ENCODE results near the gene ACOT11.

ACOT11 gene

GRCh38 chr1:54643736-54644135, 95.7 kb downstream of the ACOT11 start:
- POLR2A ChIA-PET, result no interaction called here
- Histone ChIP-seq H3K4me1 (ENCODE audit: control extremely low read depth in 1 of 4, control insufficient read depth in 4 of 4, insufficient read depth in 4 of 4, low read length in 3 of 4) (no peaks in the 10 kb centered on the region), H3K27ac (ENCODE audit: insufficient read depth in 1 of 2, low read depth in 1 of 2, low read length in 2 of 2, poor library complexity in 1 of 2, severe bottlenecking in 2 of 2) (no peak overlapping the region), H3K4me3 (ENCODE audit: control insufficient read depth in 1 of 7, extremely low read depth in 1 of 7, insufficient read depth in 4 of 7, low read depth in 2 of 7, low read length in 6 of 7) (no peak overlapping the region), H3K36me3 (ENCODE audit: control insufficient read depth in 4 of 4, insufficient read depth in 4 of 4, low read length in 3 of 4) (peaks cover 0 to 3% (median 0%) of the 10 kb centered on the region in 4 experiments), H3K27me3 (replicated peaks in 2 of 5; ENCODE audit: control insufficient read depth in 4 of 5, insufficient read depth in 5 of 5, low read length in 4 of 5) (no peaks in the 10 kb centered on the region), H3K9me3 (ENCODE audit: control extremely low read depth in 1 of 5, control insufficient read depth in 4 of 5, insufficient read depth in 2 of 5, low read depth in 1 of 5, low read length in 4 of 5) (peaks cover 0 to 26% (median 12%) of the 10 kb centered on the region in 5 experiments)
- DNase-seq, result peak in 2 of 3 donors; percentile 13 to 40
- CTCF ChIA-PET, result interaction anchor here (1.1 to 1.2 kb wide), 2 partner anchors 7 to 12 kb away, joined by 3 read pairs; no protein-coding TSS in a partner anchor

GRCh38 chr1:54645806-54646676, 98.0 kb downstream of the ACOT11 start:
- CTCF ChIA-PET, result no interaction called here
- Histone ChIP-seq H3K9me3 (ENCODE audit: control extremely low read depth in 1 of 5, control insufficient read depth in 4 of 5, insufficient read depth in 2 of 5, low read depth in 1 of 5, low read length in 4 of 5) (peaks cover 0 to 26% (median 12%) of the 10 kb centered on the region in 5 experiments), H3K36me3 (ENCODE audit: control insufficient read depth in 4 of 4, insufficient read depth in 4 of 4, low read length in 3 of 4) (peaks cover 0 to 3% (median 0%) of the 10 kb centered on the region in 4 experiments), H3K4me3 (ENCODE audit: control insufficient read depth in 1 of 7, extremely low read depth in 1 of 7, insufficient read depth in 4 of 7, low read depth in 2 of 7, low read length in 6 of 7) (no peak overlapping the region), H3K27me3 (replicated peaks in 2 of 5; ENCODE audit: control insufficient read depth in 4 of 5, insufficient read depth in 5 of 5, low read length in 4 of 5) (no peaks in the 10 kb centered on the region), H3K4me1 (ENCODE audit: control extremely low read depth in 1 of 4, control insufficient read depth in 4 of 4, insufficient read depth in 4 of 4, low read length in 3 of 4) (no peaks in the 10 kb centered on the region), H3K27ac (ENCODE audit: insufficient read depth in 1 of 2, low read depth in 1 of 2, low read length in 2 of 2, poor library complexity in 1 of 2, severe bottlenecking in 2 of 2) (no peak overlapping the region)
- POLR2A ChIA-PET, result no interaction called here
- WGBS (ENCODE audit: insufficient coverage), result 95% methylated on average over 6 of the region's 7 CpGs
- DNase-seq, result no peak

- Histone ChIP-seq H3K4me1 (ENCODE audit: control extremely low read depth in 1 of 4, control insufficient read depth in 4 of 4, insufficient read depth in 4 of 4, low read length in 3 of 4) (peaks cover 4 to 18% (median 12%) of the 10 kb centered on the region in 4 experiments), H3K36me3 (ENCODE audit: control insufficient read depth in 4 of 4, insufficient read depth in 4 of 4, low read length in 3 of 4) (no peaks in the 10 kb centered on the region), H3K9me3 (ENCODE audit: control extremely low read depth in 1 of 5, control insufficient read depth in 4 of 5, insufficient read depth in 2 of 5, low read depth in 1 of 5, low read length in 4 of 5) (peaks cover 0 to 5% (median 4%) of the 10 kb centered on the region in 5 experiments), H3K27ac (ENCODE audit: insufficient read depth in 1 of 2, low read depth in 1 of 2, low read length in 2 of 2, poor library complexity in 1 of 2, severe bottlenecking in 2 of 2) (no peak overlapping the region), H3K27me3 (replicated peaks in 2 of 5; ENCODE audit: control insufficient read depth in 4 of 5, insufficient read depth in 5 of 5, low read length in 4 of 5) (no peaks in the 10 kb centered on the region), H3K4me3 (ENCODE audit: control insufficient read depth in 1 of 7, extremely low read depth in 1 of 7, insufficient read depth in 4 of 7, low read depth in 2 of 7, low read length in 6 of 7) (no peak overlapping the region)
- 94% methylated on average over 3 of the region's 5 CpGs for WGBS (ENCODE audit: insufficient coverage)
- CTCF ChIA-PET, result no interaction called here
- DNase-seq, result no peak
- POLR2A ChIA-PET, result no interaction called here
Measured at GRCh38 chr1:54649130-54649898, 101.3 kb downstream of the ACOT11 start.

GRCh38 chr1:54649921-54650320, 101.9 kb downstream of the ACOT11 start:
- no peaks in the 10 kb centered on the region for H3K27me3 ChIP-seq (replicated peaks in 2 of 5; ENCODE audit: control insufficient read depth in 4 of 5, insufficient read depth in 5 of 5, low read length in 4 of 5)
- ChIA-PET CTCF (interaction anchor here (1.6 kb wide), 1 partner anchor 10 kb away, joined by 4 read pairs; no protein-coding TSS in a partner anchor), POLR2A (interaction anchor here (0.5 to 0.6 kb wide), 2 partner anchors 12 to 31 kb away, joined by 3 to 7 read pairs; no protein-coding TSS in a partner anchor)
- H3K36me3 ChIP-seq (ENCODE audit: control insufficient read depth in 4 of 4, insufficient read depth in 4 of 4, low read length in 3 of 4), result no peaks in the 10 kb centered on the region
- no peak overlapping the region for H3K27ac ChIP-seq (ENCODE audit: insufficient read depth in 1 of 2, low read depth in 1 of 2, low read length in 2 of 2, poor library complexity in 1 of 2, severe bottlenecking in 2 of 2)
- H3K4me1 ChIP-seq (ENCODE audit: control extremely low read depth in 1 of 4, control insufficient read depth in 4 of 4, insufficient read depth in 4 of 4, low read length in 3 of 4), result peaks cover 4 to 18% (median 12%) of the 10 kb centered on the region in 4 experiments
- no peak for DNase-seq
- peaks cover 0 to 1% (median 0%) of the 10 kb centered on the region in 5 experiments for H3K9me3 ChIP-seq (ENCODE audit: control extremely low read depth in 1 of 5, control insufficient read depth in 4 of 5, insufficient read depth in 2 of 5, low read depth in 1 of 5, low read length in 4 of 5)
- WGBS (ENCODE audit: insufficient coverage), result 100% methylated on average over 1 of the region's 1 CpG
- H3K4me3 ChIP-seq (ENCODE audit: control insufficient read depth in 1 of 7, extremely low read depth in 1 of 7, insufficient read depth in 4 of 7, low read depth in 2 of 7, low read length in 6 of 7), result no peak overlapping the region

GRCh38 chr1:54650417-54650816, 102.4 kb downstream of the ACOT11 start:
- Histone ChIP-seq H3K36me3 (ENCODE audit: control insufficient read depth in 4 of 4, insufficient read depth in 4 of 4, low read length in 3 of 4) (no peaks in the 10 kb centered on the region), H3K4me3 (ENCODE audit: control insufficient read depth in 1 of 7, extremely low read depth in 1 of 7, insufficient read depth in 4 of 7, low read depth in 2 of 7, low read length in 6 of 7) (no peak overlapping the region), H3K9me3 (ENCODE audit: control extremely low read depth in 1 of 5, control insufficient read depth in 4 of 5, insufficient read depth in 2 of 5, low read depth in 1 of 5, low read length in 4 of 5) (no peaks in the 10 kb centered on the region), H3K4me1 (ENCODE audit: control extremely low read depth in 1 of 4, control insufficient read depth in 4 of 4, insufficient read depth in 4 of 4, low read length in 3 of 4) (peaks cover 4 to 18% (median 12%) of the 10 kb centered on the region in 4 experiments), H3K27ac (ENCODE audit: insufficient read depth in 1 of 2, low read depth in 1 of 2, low read length in 2 of 2, poor library complexity in 1 of 2, severe bottlenecking in 2 of 2) (no peak overlapping the region), H3K27me3 (replicated peaks in 2 of 5; ENCODE audit: control insufficient read depth in 4 of 5, insufficient read depth in 5 of 5, low read length in 4 of 5) (no peaks in the 10 kb centered on the region)
- POLR2A ChIA-PET, result interaction anchor here (0.5 to 0.6 kb wide), 2 partner anchors 12 to 31 kb away, joined by 3 to 7 read pairs; no protein-coding TSS in a partner anchor
- WGBS (ENCODE audit: insufficient coverage), result 100% methylated on average over 2 of the region's 3 CpGs
- CTCF ChIA-PET, result interaction anchor here (0.8 to 1.6 kb wide), 2 partner anchors 9 to 13 kb away, joined by 3 to 4 read pairs; no protein-coding TSS in a partner anchor
- DNase-seq, result no peak

GRCh38 chr1:54651608-54652007, 103.6 kb downstream of the ACOT11 start:
- no CpG with 5 or more reads among the region's 3 CpGs for WGBS (ENCODE audit: insufficient coverage)
- CTCF ChIA-PET, result interaction anchor here (1.0 to 1.6 kb wide), 4 partner anchors 8 to 12 kb away, joined by 3 to 4 read pairs (median 3); no protein-coding TSS in a partner anchor

More at GRCh38 chr1:54651608-54652007, 103.6 kb downstream of the ACOT11 start:
- no peaks in the 10 kb centered on the region for H3K36me3 ChIP-seq (ENCODE audit: control insufficient read depth in 4 of 4, insufficient read depth in 4 of 4, low read length in 3 of 4)
- H3K9me3 ChIP-seq (ENCODE audit: control extremely low read depth in 1 of 5, control insufficient read depth in 4 of 5, insufficient read depth in 2 of 5, low read depth in 1 of 5, low read length in 4 of 5), result no peaks in the 10 kb centered on the region
- POLR2A ChIA-PET, result no interaction called here
- DNase-seq, result no peak
- H3K4me3 ChIP-seq (ENCODE audit: control insufficient read depth in 1 of 7, extremely low read depth in 1 of 7, insufficient read depth in 4 of 7, low read depth in 2 of 7, low read length in 6 of 7), result no peak overlapping the region
- H3K27me3 ChIP-seq (replicated peaks in 2 of 5; ENCODE audit: control insufficient read depth in 4 of 5, insufficient read depth in 5 of 5, low read length in 4 of 5), result no peaks in the 10 kb centered on the region
- H3K4me1 ChIP-seq (ENCODE audit: control extremely low read depth in 1 of 4, control insufficient read depth in 4 of 4, insufficient read depth in 4 of 4, low read length in 3 of 4), result peaks cover 4 to 18% (median 12%) of the 10 kb centered on the region in 4 experiments
- no peak overlapping the region for H3K27ac ChIP-seq (ENCODE audit: insufficient read depth in 1 of 2, low read depth in 1 of 2, low read length in 2 of 2, poor library complexity in 1 of 2, severe bottlenecking in 2 of 2)

All from common myeloid progenitor, CD34-positive (primary cell).